WTC11 (cell line): Measurements from ENCODE around the gene HAO1. TPM values are rescaled to one million over a fixed set of nuclear protein-coding genes. Genes with fewer than 3 reads are reported as not detected.
A peak's percentile ranks its signal among the peaks of the same experiment; 100 is the strongest.

Source experiments
- ATAC-seq: fragments of 200-7000 bp; cut with Tn5 transposase; 2 replicates; pipeline ENCODE4 v1.10.0; 2021; ENCODE audit warnings: mild to moderate bottlenecking, moderate library complexity
- CTCF ChIA-PET: fragments of 300-600 bp; sonication (Branson Sonifier 250); formaldehyde crosslinking; loops from one replicate; lab custom pipeline; 2021; ENCODE audit warnings: antibody characterized with exemption; lab: Charles Lee
- POLR2A ChIA-PET: fragments of 350-600 bp; sonication (Branson Sonifier 250); formaldehyde crosslinking; loops from one replicate; lab custom pipeline; 2021; ENCODE audit warnings: antibody characterized with exemption; lab: Charles Lee
- DNase-seq: peaks from one replicate; pipeline ENCODE4 v3.0.0; 2021; ENCODE audit warnings: low spot score
- H3K27ac Mint-ChIP-seq: 2 replicates; pipeline ENCODE4 v1.8.0; 2021; ENCODE audit warnings: mixed read lengths
- H3K27me3 Mint-ChIP-seq: 2 replicates; pipeline ENCODE4 v1.8.0; 2021; ENCODE audit warnings: low read depth, mild to moderate bottlenecking, moderate library complexity, mixed read lengths
- H3K36me3 Mint-ChIP-seq: 2 replicates; pipeline ENCODE4 v1.8.0; 2021; ENCODE audit warnings: mixed read lengths
- H3K4me1 Mint-ChIP-seq: 2 replicates; pipeline ENCODE4 v1.8.0; 2022; ENCODE audit warnings: mixed read lengths
- H3K4me3 Mint-ChIP-seq: 2 replicates; pipeline ENCODE4 v1.8.0; 2021; ENCODE audit warnings: mild to moderate bottlenecking, moderate library complexity, mixed read lengths
- H3K9me3 Mint-ChIP-seq: 2 replicates; pipeline ENCODE4 v1.8.0; 2021; ENCODE audit warnings: mixed read lengths
- CDX4 ChIP-seq: fragments of 250-450 bp; sonication (Bioruptor Pico); IDR thresholded peaks from 2 replicates; pipeline ENCODE4 v1.9.0; 2021; ENCODE audit warnings: moderate library complexity, mild to moderate bottlenecking, inconsistent platforms, borderline replicate concordance
- ERG ChIP-seq: fragments of 250-450 bp; sonication (Bioruptor Pico); IDR thresholded peaks from 2 replicates; pipeline ENCODE4 v1.8.0; 2021; ENCODE audit warnings: mild to moderate bottlenecking
- GTF2I ChIP-seq: fragments of 250-450 bp; sonication (Bioruptor Pico); conservative IDR thresholded peaks from 2 replicates; pipeline ENCODE4 v1.4.0; 2021; ENCODE audit warnings: mild to moderate bottlenecking
- MAX ChIP-seq: sonication (generic); formaldehyde crosslinking; IDR thresholded peaks from 2 replicates; pipeline ENCODE4 v1.8.0; 2022; ENCODE audit warnings: mild to moderate bottlenecking, missing genetic modification reagents
- MXD4 ChIP-seq: fragments of 250-450 bp; sonication (Bioruptor Pico); IDR thresholded peaks from 2 replicates; pipeline ENCODE4 v1.8.0; 2021; ENCODE audit warnings: mild to moderate bottlenecking, moderate library complexity, borderline replicate concordance
- PREB ChIP-seq: sonication (generic); formaldehyde crosslinking; IDR thresholded peaks from 2 replicates; pipeline ENCODE4 v1.8.1; 2022; ENCODE audit warnings: mild to moderate bottlenecking, missing genetic modification reagents, moderate library complexity, borderline replicate concordance
- PRRX2 ChIP-seq: fragments of 250-450 bp; sonication (Bioruptor Pico); IDR thresholded peaks from 2 replicates; pipeline ENCODE4 v1.8.0; 2021; ENCODE audit warnings: mild to moderate bottlenecking
- RELA ChIP-seq: sonication (generic); formaldehyde crosslinking; IDR thresholded peaks from 2 replicates; pipeline ENCODE4 v1.8.1; 2022; ENCODE audit warnings: missing genetic modification reagents, mild to moderate bottlenecking, borderline replicate concordance
- RORB ChIP-seq: fragments of 250-450 bp; sonication (Bioruptor Pico); IDR thresholded peaks from 2 replicates; pipeline ENCODE4 v1.9.0; 2021; ENCODE audit warnings: mild to moderate bottlenecking
- TEAD1 ChIP-seq: sonication (generic); formaldehyde crosslinking; IDR thresholded peaks from 2 replicates; pipeline ENCODE4 v1.8.0; 2022; ENCODE audit warnings: mild to moderate bottlenecking, missing genetic modification reagents
- ZBTB21 ChIP-seq: sonication (generic); formaldehyde crosslinking; IDR thresholded peaks from 2 replicates; pipeline ENCODE4 v1.8.1; 2023; ENCODE audit warnings: mild to moderate bottlenecking, missing genetic modification reagents, borderline replicate concordance
- ZNF121 ChIP-seq: sonication (generic); formaldehyde crosslinking; IDR thresholded peaks from 2 replicates; pipeline ENCODE4 v1.8.0; 2023; ENCODE audit warnings: missing genetic modification reagents
- ZNF317 ChIP-seq: sonication (generic); formaldehyde crosslinking; IDR thresholded peaks from 2 replicates; pipeline ENCODE4 v1.8.1; 2023; ENCODE audit warnings: low read depth, mild to moderate bottlenecking, moderate library complexity, missing genetic modification reagents, borderline replicate concordance
- ZNF423 ChIP-seq: fragments of 250-450 bp; sonication (Bioruptor Pico); IDR thresholded peaks from 2 replicates; pipeline ENCODE4 v2.1.2; 2022; ENCODE audit warnings: mild to moderate bottlenecking, moderate library complexity
- ZNF512 ChIP-seq: sonication (generic); formaldehyde crosslinking; IDR thresholded peaks from 2 replicates; pipeline ENCODE4 v1.8.1; 2022; ENCODE audit warnings: missing genetic modification reagents, borderline replicate concordance
- ZSCAN18 ChIP-seq: fragments of 250-450 bp; sonication (Bioruptor Pico); IDR thresholded peaks from 2 replicates; pipeline ENCODE4 v2.1.2; 2022; ENCODE audit warnings: mild to moderate bottlenecking, moderate library complexity
- total RNA-seq: library from RNA; stranded (reverse); gene quantifications from 3 replicates; pipeline ENCODE4 v1.2.3, GENCODE V29; 2021

HAO1 gene
- total RNA-seq, 1 experiment from 2014 or later, result not detected

- peak; percentile 99 for ATAC-seq
- H3K4me3 Mint-ChIP-seq, result no peak overlapping the region
- H3K9me3 Mint-ChIP-seq, result no peaks in the 10 kb centered on the region
- no peak overlapping the region for H3K27ac Mint-ChIP-seq
- ChIA-PET POLR2A (no interaction called here), CTCF (interaction anchor here (0.7 to 3.4 kb wide), 8 partner anchors 16 to 737 kb away, joined by 3 to 25 read pairs (median 3); partner anchors contain the start of genes PLCB1 and TMX4)
- peaks cover 34% of the 10 kb centered on the region for H3K27me3 Mint-ChIP-seq
- TF ChIP-seq GTF2I (CRISPR knock-in tag) (no peak), ZBTB21 (CRISPR knock-in tag) (no peak), ZNF512 (CRISPR knock-in tag) (no peak), ZNF423 (CRISPR knock-in tag) (peak; percentile 29; the same call in 1 of the 2 replicates), PREB (CRISPR knock-in tag) (no peak), ZNF121 (CRISPR knock-in tag) (0 out of 2 replicates have a peak, but pooled peaks have one; percentile 8), ZNF317 (CRISPR knock-in tag) (no peak), ZSCAN18 (CRISPR knock-in tag) (no peak), MAX (CRISPR knock-in tag) (no peak)
- peaks cover 22% of the 10 kb centered on the region for H3K4me1 Mint-ChIP-seq
- DNase-seq, result peak; percentile 53
- no peaks in the 10 kb centered on the region for H3K36me3 Mint-ChIP-seq
These were observed 43.9 kb upstream of the HAO1 start for GRCh38 chr20:7984192-7984591.

- no peak for ATAC-seq
- H3K27ac Mint-ChIP-seq, result no peak overlapping the region
These were observed 41.1 kb upstream of the HAO1 start for GRCh38 chr20:7981374-7981773.

More at GRCh38 chr20:7981374-7981773, 41.1 kb upstream of the HAO1 start:
- POLR2A ChIA-PET, result no interaction called here
- CTCF ChIA-PET, result interaction anchor here (1.2 to 1.5 kb wide), 3 partner anchors 10 to 741 kb away, joined by 3 to 10 read pairs (median 4); no protein-coding TSS in a partner anchor
- H3K4me1 Mint-ChIP-seq, result peaks cover 22% of the 10 kb centered on the region
- H3K36me3 Mint-ChIP-seq, result no peaks in the 10 kb centered on the region
- no peak for DNase-seq
- peaks cover 34% of the 10 kb centered on the region for H3K27me3 Mint-ChIP-seq
- H3K9me3 Mint-ChIP-seq, result no peaks in the 10 kb centered on the region
- TF ChIP-seq TEAD1 (CRISPR knock-in tag), result no peak
- TF ChIP-seq RORB (CRISPR knock-in tag), result no peak
- TF ChIP-seq ERG, result no peak
- TF ChIP-seq MXD4 (CRISPR knock-in tag), result no peak
- TF ChIP-seq ZNF512 (CRISPR knock-in tag), result no peak
- no peak for TF ChIP-seq RELA (CRISPR knock-in tag)
- TF ChIP-seq CDX4 (CRISPR knock-in tag), result no peak
- no peak for TF ChIP-seq PRRX2 (CRISPR knock-in tag)
- no peak overlapping the region for H3K4me3 Mint-ChIP-seq
